GM11168 (cell line): Measurements from ENCODE around the gene OR2AG2.

Experiments used
- in situ Hi-C: fragments of 300-500 bp; cut with MboI; formaldehyde crosslinking; loops from one replicate; pipeline ENCODE4 v1.12.0; 2022; ENCODE audit warnings: low sequenced_read_pairs; ENCODE audit not compliant: unreplicated experiment

OR2AG2 gene

GRCh38 chr11:6745018-6745417 lies 26.8 kb downstream of the OR2AG2 start:
- in situ Hi-C loops = no loop called here

DNA sequence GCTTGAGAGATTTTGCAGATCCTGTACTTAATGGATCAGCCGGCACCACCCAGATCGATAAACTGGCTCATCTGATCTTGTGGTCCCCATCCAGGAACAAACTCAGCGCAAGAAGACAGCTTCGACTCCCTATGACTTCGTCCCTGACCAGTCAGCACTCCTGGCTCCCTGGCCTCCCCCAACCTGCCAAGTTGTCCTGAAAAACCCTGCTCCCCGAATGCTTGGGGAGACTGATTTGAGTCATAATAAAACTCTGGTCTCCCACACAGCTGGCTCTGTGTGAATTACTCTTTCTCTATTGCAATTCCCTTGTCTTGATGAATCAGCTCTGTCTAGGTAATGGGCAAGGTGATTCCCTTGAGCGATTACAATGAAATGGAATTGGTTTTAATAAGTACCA lies 29.5 kb downstream of the OR2AG2 start:
- in situ Hi-C loops = no loop called here

- in situ Hi-C loops = no loop called here
Observed at GRCh38 chr11:6738590-6738989, 33.2 kb downstream of the OR2AG2 start.

DNA sequence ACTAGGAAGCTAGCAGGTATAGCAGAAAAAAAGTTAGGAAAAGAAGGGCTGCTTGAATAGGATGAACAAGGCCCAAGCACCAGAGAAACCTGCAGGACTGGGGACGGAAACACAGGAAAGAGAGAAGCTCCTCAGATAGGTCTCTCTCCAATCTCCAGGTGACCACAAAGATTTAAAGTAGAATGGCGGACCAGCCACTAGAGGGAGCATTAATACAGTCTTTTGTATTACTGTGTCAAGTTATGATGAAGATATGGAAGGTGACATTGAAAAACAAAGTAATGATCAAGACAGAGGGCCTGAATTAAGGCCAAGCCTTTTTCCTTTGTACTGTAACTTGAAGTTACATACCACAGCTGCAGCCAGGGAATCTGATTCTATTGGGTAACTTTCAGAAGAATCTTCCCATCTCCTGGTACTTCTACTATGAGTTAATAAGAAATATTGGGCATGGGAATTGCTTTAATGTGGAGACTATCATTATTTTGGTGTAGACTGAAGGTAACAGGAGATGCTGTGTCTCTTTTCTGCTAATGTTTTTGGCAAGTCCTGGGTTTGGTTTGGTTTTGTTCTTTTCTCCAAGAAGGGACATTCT lies 33.8 kb downstream of the OR2AG2 start:
- in situ Hi-C loops = no loop called here

DNA sequence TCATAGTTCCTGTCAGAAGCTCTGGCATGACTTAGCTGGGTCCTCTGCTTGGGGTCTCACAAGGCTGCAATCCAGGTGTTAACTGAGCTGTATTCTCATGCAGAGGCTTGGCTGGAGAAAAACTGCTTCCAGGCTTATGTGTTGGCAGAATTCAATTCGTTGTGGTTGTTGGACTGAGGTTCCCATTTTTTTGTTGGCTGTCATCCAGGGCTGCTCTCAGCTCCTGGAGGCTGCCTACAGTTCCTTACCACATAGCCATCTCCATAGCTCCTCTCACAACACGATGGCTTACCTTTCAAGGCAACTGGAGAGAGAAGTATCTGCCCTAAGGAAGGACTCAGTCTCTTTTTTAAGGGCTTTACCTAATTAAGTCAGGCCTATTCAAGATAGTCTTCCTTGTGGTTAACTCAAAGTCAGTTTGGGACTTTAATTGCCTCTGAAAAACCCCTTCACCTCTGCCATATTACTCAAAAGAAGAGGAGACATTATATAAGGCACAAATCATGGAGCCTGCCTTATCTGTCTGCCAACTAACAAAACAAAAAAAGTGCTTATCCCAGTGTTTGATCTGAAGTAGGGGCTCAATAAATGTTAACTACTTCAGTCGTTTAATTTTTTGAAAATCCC lies 35.2 kb downstream of the OR2AG2 start:
- in situ Hi-C loops = no loop called here

- in situ Hi-C loops = no loop called here
Observed at GRCh38 chr11:6735306-6735705, 36.5 kb downstream of the OR2AG2 start.

DNA sequence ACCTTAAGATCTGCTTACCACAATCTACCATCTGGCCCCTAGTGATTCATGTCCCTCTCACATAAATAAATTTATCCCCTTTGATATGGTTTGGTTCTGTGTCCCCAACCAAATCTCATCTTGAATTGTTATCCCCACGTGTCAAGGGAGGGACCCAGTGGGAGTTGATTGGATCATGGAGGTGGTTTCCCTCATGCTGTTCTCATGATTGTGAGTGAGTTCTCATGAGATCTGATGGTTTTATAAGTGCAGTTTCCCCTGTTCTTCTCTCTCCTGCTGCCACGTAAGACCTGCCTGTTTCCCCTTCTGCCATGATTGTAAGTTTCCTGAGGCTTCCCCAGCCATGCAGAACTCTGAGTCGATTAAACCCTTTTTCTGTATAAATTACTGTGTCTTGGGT lies 37.2 kb downstream of the OR2AG2 start:
- in situ Hi-C loops = no loop called here

- in situ Hi-C loops = no loop called here
Observed at GRCh38 chr11:6733326-6734275, 38.2 kb downstream of the OR2AG2 start.

- in situ Hi-C loops = no loop called here
Observed at GRCh38 chr11:6727971-6728760, 43.6 kb downstream of the OR2AG2 start.

- in situ Hi-C loops = no loop called here
Observed at GRCh38 chr11:6725386-6725896, 46.3 kb downstream of the OR2AG2 start.

DNA sequence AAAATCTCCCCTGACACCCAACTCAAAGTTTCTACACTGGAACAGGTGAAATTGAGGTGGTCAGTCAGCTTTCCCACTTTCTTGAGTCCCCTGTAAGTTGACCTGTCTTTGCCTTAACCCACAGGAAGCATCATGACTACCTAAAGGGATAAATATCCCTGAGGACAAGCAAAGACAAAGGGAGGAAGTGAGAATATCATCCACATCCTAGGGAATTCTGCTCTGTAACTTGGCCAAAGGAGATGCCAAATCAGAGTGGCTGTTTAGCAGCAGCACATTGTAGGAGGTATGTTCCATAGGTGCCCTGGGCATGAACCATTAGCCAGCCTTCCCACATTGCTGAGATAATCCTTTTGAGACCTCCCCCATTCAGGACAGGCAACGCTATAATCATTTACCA lies 47.8 kb downstream of the OR2AG2 start:
- in situ Hi-C loops = no loop called here

DNA sequence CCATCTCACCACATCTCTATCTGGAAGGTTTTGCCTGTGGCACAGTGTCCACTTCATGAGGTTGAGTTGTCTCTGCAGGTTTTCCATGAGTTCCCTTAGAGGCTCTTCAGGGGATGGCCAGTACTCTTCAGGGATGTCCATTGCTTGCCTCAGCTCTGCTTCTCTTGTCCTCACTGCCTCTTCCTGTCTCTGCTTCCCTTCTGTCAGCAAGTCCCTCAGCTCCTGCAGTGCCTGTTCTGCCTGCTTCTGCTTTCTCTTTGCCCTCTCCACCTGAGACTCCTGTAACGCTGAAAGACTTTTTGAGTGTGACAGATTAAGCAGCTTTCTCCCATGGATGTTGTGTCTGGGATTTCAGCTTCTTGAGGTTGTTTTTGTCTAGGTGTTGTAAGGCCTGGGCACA lies 50.4 kb downstream of the OR2AG2 start:
- in situ Hi-C loops = no loop called here

GRCh38 chr11:6719576-6719975 lies 52.2 kb downstream of the OR2AG2 start:
- in situ Hi-C loops = no loop called here

GRCh38 chr11:6717426-6717825 lies 54.4 kb downstream of the OR2AG2 start:
- in situ Hi-C loops = no loop called here
